DOHH2 (cell line): ENCODE data around the gene HNRNPA0.
A peak's percentile ranks its signal among the peaks of the same experiment; 100 is the strongest.

Experiments
- H3F3A ChIP-seq: fragments of 200-600 bp; sonication (generic), shearing (Covaris generic); 2 replicates; pipeline ENCODE4 v1.6.0; 2016; ENCODE audit warnings: antibody characterized with exemption, mild to moderate bottlenecking; ENCODE audit not compliant: control insufficient read depth, insufficient read depth
- H3K27ac ChIP-seq: fragments of 200-600 bp; sonication (generic); 2 replicates; pipeline ENCODE4 v1.5.1; 2014; ENCODE audit warnings: low read depth, mild to moderate bottlenecking, low read length, moderate library complexity
- H3K27me3 ChIP-seq: fragments of 200-600 bp; sonication (generic); 2 replicates; pipeline ENCODE4 v1.6.1; 2014; ENCODE audit warnings: mild to moderate bottlenecking, low read length, mixed read lengths; ENCODE audit not compliant: control insufficient read depth
- H3K36me3 ChIP-seq: fragments of 200-600 bp; sonication (generic); 2 replicates; pipeline ENCODE4 v1.6.1; 2014; ENCODE audit warnings: mild to moderate bottlenecking, low read length, moderate library complexity, mixed read lengths; ENCODE audit not compliant: control insufficient read depth
- H3K4me1 ChIP-seq: fragments of 200-600 bp; sonication (generic); 2 replicates; pipeline ENCODE4 v1.6.1; 2014; ENCODE audit warnings: mild to moderate bottlenecking, low read length, mixed read lengths; ENCODE audit not compliant: control insufficient read depth
- H3K4me2 ChIP-seq: fragments of 200-600 bp; sonication (generic); 2 replicates; pipeline ENCODE4 v1.6.0; 2014; ENCODE audit warnings: mild to moderate bottlenecking, low read length, moderate library complexity
- H3K4me3 ChIP-seq: fragments of 200-600 bp; sonication (generic); 2 replicates; pipeline ENCODE4 v1.5.1; 2014; ENCODE audit warnings: mild to moderate bottlenecking, low read length, mixed read lengths
- H3K79me2 ChIP-seq: fragments of 200-600 bp; sonication (generic); 2 replicates; pipeline ENCODE4 v1.6.1; 2014; ENCODE audit warnings: mild to moderate bottlenecking, low read length, mixed read lengths; ENCODE audit not compliant: control insufficient read depth
- H3K9me2 ChIP-seq: fragments of 200-600 bp; sonication (generic); replicated peaks from 2 replicates; pipeline ENCODE4 v1.6.1; 2014; ENCODE audit warnings: mild to moderate bottlenecking, low read length, mixed read lengths; ENCODE audit not compliant: control insufficient read depth
- H3K9me3 ChIP-seq: fragments of 200-600 bp; sonication (generic); 2 replicates; pipeline ENCODE4 v1.6.1; 2014; ENCODE audit warnings: antibody characterized with exemption, low read length, mixed read lengths; ENCODE audit not compliant: control insufficient read depth, insufficient read depth
- H4K20me1 ChIP-seq: fragments of 200-600 bp; sonication (generic); 2 replicates; pipeline ENCODE4 v1.6.0; 2014; ENCODE audit warnings: low read depth, mild to moderate bottlenecking, antibody characterized with exemption, low read length, moderate library complexity; ENCODE audit not compliant: control insufficient read depth, insufficient read depth
- EZH2phosphoT487 ChIP-seq: fragments of 200-600 bp; sonication (generic); IDR thresholded peaks from 2 replicates; pipeline ENCODE4 v1.6.1; 2017; ENCODE audit warnings: borderline replicate concordance, mild to moderate bottlenecking, antibody characterized with exemption, low read length, moderate library complexity, mixed read lengths
- TF ChIP-seq, protein P1 (sequence below): fragments of 200-600 bp; sonication (generic); IDR thresholded peaks from one replicate; pipeline ENCODE4 v1.5.1; 2014; ENCODE audit warnings: antibody characterized with exemption, mild to moderate bottlenecking, low read depth, low read length; ENCODE audit not compliant: poor library complexity, severe bottlenecking

HNRNPA0 gene

DNA sequence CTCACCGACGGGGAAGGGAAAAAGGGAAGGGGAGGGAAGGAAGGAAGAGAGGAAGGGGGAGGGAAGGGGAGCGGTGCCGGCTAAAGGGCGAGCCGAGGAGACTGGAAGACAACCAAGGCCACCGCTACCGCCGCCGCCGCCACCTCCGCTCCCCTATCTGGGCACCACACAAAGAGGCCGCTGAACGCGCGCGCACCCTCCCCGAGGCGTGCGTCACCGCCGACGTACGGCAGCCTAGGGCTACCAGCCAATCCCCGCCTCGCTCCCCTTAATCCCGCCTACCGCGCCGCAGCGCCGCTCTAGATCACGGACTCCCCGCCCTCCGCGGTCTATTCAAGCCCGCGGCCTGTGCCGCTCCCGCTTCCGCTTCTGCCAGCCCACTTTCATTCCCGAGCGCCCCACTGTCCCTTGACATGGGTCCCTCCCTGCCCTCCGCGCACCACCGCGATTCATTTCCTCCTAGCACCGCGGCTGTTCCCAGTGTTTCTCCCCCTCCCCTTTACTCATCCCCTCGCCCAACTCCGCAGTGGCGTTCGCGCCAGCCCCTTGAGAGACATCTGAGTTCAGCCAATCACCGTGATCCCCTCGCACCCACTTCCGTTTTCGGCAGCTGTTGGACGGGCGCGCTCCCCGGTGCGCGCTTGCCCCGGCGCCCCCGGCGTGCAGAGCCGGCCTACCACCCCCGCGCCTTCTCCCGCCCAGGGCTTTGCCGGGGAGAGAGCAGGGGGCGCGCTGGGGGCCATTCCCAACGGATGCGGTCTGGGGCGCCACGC is at the start of gene HNRNPA0:
Gene HNRNPA0, minus strand, starts transcription at position 176 of the 773 bp plus-strand sequence. CDS start 297 bp downstream, outside the sequence.
- TF ChIP-seq EZH2phosphoT487: no peak
- TF ChIP-seq, protein P1, sequence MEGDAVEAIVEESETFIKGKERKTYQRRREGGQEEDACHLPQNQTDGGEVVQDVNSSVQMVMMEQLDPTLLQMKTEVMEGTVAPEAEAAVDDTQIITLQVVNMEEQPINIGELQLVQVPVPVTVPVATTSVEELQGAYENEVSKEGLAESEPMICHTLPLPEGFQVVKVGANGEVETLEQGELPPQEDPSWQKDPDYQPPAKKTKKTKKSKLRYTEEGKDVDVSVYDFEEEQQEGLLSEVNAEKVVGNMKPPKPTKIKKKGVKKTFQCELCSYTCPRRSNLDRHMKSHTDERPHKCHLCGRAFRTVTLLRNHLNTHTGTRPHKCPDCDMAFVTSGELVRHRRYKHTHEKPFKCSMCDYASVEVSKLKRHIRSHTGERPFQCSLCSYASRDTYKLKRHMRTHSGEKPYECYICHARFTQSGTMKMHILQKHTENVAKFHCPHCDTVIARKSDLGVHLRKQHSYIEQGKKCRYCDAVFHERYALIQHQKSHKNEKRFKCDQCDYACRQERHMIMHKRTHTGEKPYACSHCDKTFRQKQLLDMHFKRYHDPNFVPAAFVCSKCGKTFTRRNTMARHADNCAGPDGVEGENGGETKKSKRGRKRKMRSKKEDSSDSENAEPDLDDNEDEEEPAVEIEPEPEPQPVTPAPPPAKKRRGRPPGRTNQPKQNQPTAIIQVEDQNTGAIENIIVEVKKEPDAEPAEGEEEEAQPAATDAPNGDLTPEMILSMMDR: peak; percentile 19
- Histone ChIP-seq H3K4me1 (peaks cover 28% of the 10 kb centered on the region), H3K79me2 (peaks cover 48% of the 10 kb centered on the region), H3K27me3 (no peaks in the 10 kb centered on the region), H3F3A (peaks cover 24% of the 10 kb centered on the region), H3K4me3 (peak within 1 kb of the TSS; percentile 87), H3K4me2 (peak within 1 kb of the TSS; percentile 73), H3K9me2 (no peaks in the 10 kb centered on the region), H3K36me3 (peaks cover 47% of the 10 kb centered on the region), H3K9me3 (no peaks in the 10 kb centered on the region), H3K27ac (peak within 1 kb of the TSS; percentile 86), H4K20me1 (peaks cover 43% of the 10 kb centered on the region)

DNA sequence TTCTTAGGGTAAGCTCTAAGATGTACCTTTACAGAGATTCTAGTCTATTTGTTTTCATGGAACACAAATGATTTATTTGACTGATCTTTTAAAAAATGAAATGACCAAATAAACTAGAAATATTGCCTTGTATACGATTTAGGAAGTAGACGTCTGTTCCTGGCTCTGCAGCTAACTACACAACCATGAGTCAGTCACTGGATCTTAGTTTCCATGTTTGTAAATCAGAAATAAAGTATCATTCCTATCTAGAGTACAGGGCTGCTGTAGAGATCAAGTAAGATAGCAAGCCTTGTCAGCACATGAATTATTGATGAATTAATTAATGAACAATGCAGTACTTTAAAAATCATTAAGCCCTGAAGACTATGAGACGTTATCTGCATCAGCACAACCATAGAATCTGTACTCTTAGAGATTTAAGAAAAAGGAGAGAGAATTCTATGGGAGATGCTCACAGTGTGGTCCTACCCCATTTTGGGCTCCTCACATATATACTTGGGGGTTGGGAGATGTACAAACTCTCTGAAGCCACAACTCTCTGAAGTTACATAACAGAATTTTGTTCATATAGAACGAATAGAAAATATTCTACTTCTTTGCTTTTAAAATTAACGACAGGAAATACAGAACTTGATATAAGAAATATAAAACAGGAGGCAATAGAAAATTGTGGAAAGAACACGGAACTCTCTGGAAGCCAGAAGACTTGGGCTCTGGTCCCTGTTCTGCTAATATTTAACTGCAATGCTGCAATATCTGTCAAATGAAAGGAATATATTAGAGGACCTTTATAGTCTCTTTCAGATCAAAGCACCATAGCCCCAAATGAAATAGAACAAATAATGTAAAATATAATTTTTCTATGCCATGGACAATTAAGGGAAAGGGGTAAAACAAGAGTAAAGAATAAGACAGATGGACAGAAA is 48.4 kb upstream of the HNRNPA0 start:
- no peaks in the 10 kb centered on the region for H3K27me3 ChIP-seq
- H3K36me3 ChIP-seq: no peaks in the 10 kb centered on the region
- no peak overlapping the region for H3K4me2 ChIP-seq
- H4K20me1 ChIP-seq: no peaks in the 10 kb centered on the region
- no peaks in the 10 kb centered on the region for H3K9me2 ChIP-seq
- H3K4me3 ChIP-seq: no peak overlapping the region
- no peaks in the 10 kb centered on the region for H3K79me2 ChIP-seq
- H3F3A ChIP-seq: no peaks in the 10 kb centered on the region
- H3K27ac ChIP-seq: no peak overlapping the region
- H3K9me3 ChIP-seq: no peaks in the 10 kb centered on the region
- TF ChIP-seq, protein P1: no peak
- peaks cover 19% of the 10 kb centered on the region for H3K4me1 ChIP-seq

DNA sequence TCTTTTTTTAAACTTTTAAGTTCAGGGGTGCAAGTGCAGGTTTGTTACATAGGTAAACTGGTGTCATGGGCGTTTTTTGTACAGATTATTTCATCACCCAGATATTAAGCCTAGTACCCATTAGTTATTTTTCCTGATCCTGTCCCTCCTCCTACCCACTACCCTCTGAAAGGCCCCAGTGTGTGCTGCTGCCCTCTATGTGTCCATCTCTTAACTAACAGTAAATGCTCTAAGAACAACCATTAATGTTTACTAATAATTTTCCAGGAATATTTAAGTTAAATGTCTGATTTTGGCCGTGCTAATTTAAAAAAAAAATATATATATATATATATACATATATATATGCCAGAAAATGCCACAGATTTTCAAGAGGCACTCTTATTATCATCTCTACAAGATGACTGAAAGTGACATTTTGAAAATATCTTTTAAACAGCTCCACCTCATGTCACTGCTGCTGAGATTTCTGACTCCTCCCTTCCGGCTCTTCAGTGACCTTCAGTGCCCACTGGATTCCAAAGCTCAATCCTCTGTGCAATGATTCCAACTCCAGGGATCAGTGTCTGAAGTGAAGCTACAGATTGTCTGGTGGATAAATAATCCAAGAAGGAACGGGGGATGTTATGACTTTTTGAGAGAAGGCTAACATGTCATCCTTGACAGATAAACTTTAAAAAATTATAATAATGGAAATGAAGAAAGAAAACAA is 46.7 kb upstream of the HNRNPA0 start:
- H4K20me1 ChIP-seq: no peaks in the 10 kb centered on the region
- H3K9me2 ChIP-seq: no peaks in the 10 kb centered on the region
- H3K27ac ChIP-seq: no peak overlapping the region
- H3F3A ChIP-seq: no peaks in the 10 kb centered on the region
- peaks cover 7% of the 10 kb centered on the region for H3K4me1 ChIP-seq
- TF ChIP-seq, protein P1: no peak
- TF ChIP-seq EZH2phosphoT487: no peak
- H3K4me2 ChIP-seq: no peak overlapping the region
- no peak overlapping the region for H3K4me3 ChIP-seq
- H3K36me3 ChIP-seq: no peaks in the 10 kb centered on the region
- H3K79me2 ChIP-seq: no peaks in the 10 kb centered on the region
- H3K9me3 ChIP-seq: no peaks in the 10 kb centered on the region
- no peaks in the 10 kb centered on the region for H3K27me3 ChIP-seq
